PC-9 (cell line): ENCODE measurements around the gene TBC1D16.

Experiments
- EZH2 ChIP-seq: fragments of 200-600 bp; sonication (generic); IDR thresholded peaks from 2 replicates; pipeline ENCODE4 v1.8.0; 2017; ENCODE audit warnings: antibody characterized with exemption, low read depth
- TF ChIP-seq, protein P1 (sequence below): fragments of 200-600 bp; sonication (generic); conservative IDR thresholded peaks from 2 replicates; pipeline ENCODE4 v1.6.1; 2017; ENCODE audit warnings: mixed run types, antibody characterized with exemption, mild to moderate bottlenecking, moderate library complexity

- TF ChIP-seq, protein P1, sequence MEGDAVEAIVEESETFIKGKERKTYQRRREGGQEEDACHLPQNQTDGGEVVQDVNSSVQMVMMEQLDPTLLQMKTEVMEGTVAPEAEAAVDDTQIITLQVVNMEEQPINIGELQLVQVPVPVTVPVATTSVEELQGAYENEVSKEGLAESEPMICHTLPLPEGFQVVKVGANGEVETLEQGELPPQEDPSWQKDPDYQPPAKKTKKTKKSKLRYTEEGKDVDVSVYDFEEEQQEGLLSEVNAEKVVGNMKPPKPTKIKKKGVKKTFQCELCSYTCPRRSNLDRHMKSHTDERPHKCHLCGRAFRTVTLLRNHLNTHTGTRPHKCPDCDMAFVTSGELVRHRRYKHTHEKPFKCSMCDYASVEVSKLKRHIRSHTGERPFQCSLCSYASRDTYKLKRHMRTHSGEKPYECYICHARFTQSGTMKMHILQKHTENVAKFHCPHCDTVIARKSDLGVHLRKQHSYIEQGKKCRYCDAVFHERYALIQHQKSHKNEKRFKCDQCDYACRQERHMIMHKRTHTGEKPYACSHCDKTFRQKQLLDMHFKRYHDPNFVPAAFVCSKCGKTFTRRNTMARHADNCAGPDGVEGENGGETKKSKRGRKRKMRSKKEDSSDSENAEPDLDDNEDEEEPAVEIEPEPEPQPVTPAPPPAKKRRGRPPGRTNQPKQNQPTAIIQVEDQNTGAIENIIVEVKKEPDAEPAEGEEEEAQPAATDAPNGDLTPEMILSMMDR: no peak
- TF ChIP-seq EZH2: no peak
Measured at GRCh38 chr17:80049986-80050385, 14.3 kb upstream of the TBC1D16 start.
